ENCODE results near the gene PRSS33.

Gene PRSS33

GRCh38 chr16:2787406-2787805, at the start of gene PRSS33:
Gene PRSS33 (minus strand): TSS chr16:2787560. CDS start chr16:2786547, 1,013 bp downstream.
- DNase-seq (ENCODE audit: low read depth in 2 of 2, low spot score in 1 of 2): no peak

- DNase-seq (ENCODE audit: low read depth in 2 of 2, low spot score in 1 of 2): no peak
These were observed 49.5 kb upstream of the PRSS33 start for GRCh38 chr16:2836646-2837508.

GRCh38 chr16:2835638-2836493, 48.5 kb upstream of the PRSS33 start:
- DNase-seq (ENCODE audit: low read depth in 2 of 2, low spot score in 1 of 2): no peak

- no peak for DNase-seq (ENCODE audit: low read depth in 2 of 2, low spot score in 1 of 2)
These were observed 47.6 kb upstream of the PRSS33 start for GRCh38 chr16:2834968-2835367.

- DNase-seq (ENCODE audit: low read depth in 2 of 2, low spot score in 1 of 2): no peak
These were observed 46.4 kb upstream of the PRSS33 start for GRCh38 chr16:2833776-2834175.

- no peak for DNase-seq (ENCODE audit: low read depth in 2 of 2, low spot score in 1 of 2)
These were observed 43.8 kb upstream of the PRSS33 start for GRCh38 chr16:2831203-2831602.

GRCh38 chr16:2830355-2830695, 43.0 kb upstream of the PRSS33 start:
- DNase-seq (ENCODE audit: low read depth in 2 of 2, low spot score in 1 of 2): no peak

- DNase-seq (ENCODE audit: low read depth in 2 of 2, low spot score in 1 of 2): no peak
These were observed 42.4 kb upstream of the PRSS33 start, which contains the start of gene ZG16B for GRCh38 chr16:2829501-2830354. Gene ZG16B (plus strand): TSS chr16:2830303. CDS start chr16:2830442, 139 bp downstream.

- no peak for DNase-seq (ENCODE audit: low read depth in 2 of 2, low spot score in 1 of 2)
These were observed 41.6 kb upstream of the PRSS33 start for GRCh38 chr16:2828876-2829430.

- DNase-seq (ENCODE audit: low read depth in 2 of 2, low spot score in 1 of 2): no peak
These were observed 41.1 kb upstream of the PRSS33 start for GRCh38 chr16:2828521-2828840.

- DNase-seq (ENCODE audit: low read depth in 2 of 2, low spot score in 1 of 2): no peak
These were observed 40.6 kb upstream of the PRSS33 start for GRCh38 chr16:2827831-2828520.

- no peak for DNase-seq (ENCODE audit: low read depth in 2 of 2, low spot score in 1 of 2)
These were observed 40.0 kb upstream of the PRSS33 start for GRCh38 chr16:2827374-2827791.

GRCh38 chr16:2826591-2827373, 39.4 kb upstream of the PRSS33 start:
- no peak for DNase-seq (ENCODE audit: low read depth in 2 of 2, low spot score in 1 of 2)

GRCh38 chr16:2825906-2826305, 38.5 kb upstream of the PRSS33 start:
- no peak for DNase-seq (ENCODE audit: low read depth in 2 of 2, low spot score in 1 of 2)

- no peak for DNase-seq (ENCODE audit: low read depth in 2 of 2, low spot score in 1 of 2)
These were observed 37.8 kb upstream of the PRSS33 start for GRCh38 chr16:2825049-2825742.

GRCh38 chr16:2824626-2825025, 37.3 kb upstream of the PRSS33 start:
- DNase-seq (ENCODE audit: low read depth in 2 of 2, low spot score in 1 of 2): no peak

- DNase-seq (ENCODE audit: low read depth in 2 of 2, low spot score in 1 of 2): no peak
These were observed 35.1 kb upstream of the PRSS33 start for GRCh38 chr16:2822496-2822895.

- no peak for DNase-seq (ENCODE audit: low read depth in 2 of 2, low spot score in 1 of 2)
These were observed 34.8 kb upstream of the PRSS33 start for GRCh38 chr16:2822158-2822495.

- DNase-seq (ENCODE audit: low read depth in 2 of 2, low spot score in 1 of 2): no peak
These were observed 34.3 kb upstream of the PRSS33 start for GRCh38 chr16:2821487-2822157.
